NCI-H2107 (cell line): ENCODE measurements around the gene FOXL1.

ENCODE experiments used
- DNase-seq: peaks from one replicate; lab custom pipeline; 2025; lab: John Stamatoyannopoulos, UW

FOXL1 gene

DNA sequence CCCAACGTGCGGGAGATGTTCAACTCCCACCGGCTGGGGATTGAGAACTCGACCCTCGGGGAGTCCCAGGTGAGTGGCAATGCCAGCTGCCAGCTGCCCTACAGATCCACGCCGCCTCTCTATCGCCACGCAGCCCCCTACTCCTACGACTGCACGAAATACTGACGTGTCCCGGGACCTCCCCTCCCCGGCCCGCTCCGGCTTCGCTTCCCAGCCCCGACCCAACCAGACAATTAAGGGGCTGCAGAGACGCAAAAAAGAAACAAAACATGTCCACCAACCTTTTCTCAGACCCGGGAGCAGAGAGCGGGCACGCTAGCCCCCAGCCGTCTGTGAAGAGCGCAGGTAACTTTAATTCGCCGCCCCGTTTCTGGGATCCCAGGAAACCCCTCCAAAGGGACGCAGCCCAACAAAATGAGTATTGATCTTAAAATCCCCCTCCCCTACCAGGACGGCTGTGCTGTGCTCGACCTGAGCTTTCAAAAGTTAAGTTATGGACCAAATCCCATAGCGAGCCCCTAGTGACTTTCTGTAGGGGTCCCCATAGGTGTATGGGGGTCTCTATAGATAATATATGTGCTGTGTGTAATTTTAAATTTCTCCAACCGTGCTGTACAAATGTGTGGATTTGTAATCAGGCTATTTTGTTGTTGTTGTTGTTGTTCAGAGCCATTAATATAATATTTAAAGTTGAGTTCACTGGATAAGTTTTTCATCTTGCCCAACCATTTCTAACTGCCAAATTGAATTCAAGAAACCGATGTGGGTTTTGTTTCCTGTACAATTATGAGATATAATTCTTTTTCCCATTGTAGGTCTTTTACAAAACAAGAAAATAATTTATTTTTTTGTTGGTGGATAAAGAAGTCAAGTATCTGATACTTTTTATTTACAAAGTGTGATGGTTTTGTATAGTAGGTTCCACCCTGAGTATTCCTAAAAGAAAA, 9.4 kb upstream of the FOXL1 start:
- no peak for DNase-seq

DNA sequence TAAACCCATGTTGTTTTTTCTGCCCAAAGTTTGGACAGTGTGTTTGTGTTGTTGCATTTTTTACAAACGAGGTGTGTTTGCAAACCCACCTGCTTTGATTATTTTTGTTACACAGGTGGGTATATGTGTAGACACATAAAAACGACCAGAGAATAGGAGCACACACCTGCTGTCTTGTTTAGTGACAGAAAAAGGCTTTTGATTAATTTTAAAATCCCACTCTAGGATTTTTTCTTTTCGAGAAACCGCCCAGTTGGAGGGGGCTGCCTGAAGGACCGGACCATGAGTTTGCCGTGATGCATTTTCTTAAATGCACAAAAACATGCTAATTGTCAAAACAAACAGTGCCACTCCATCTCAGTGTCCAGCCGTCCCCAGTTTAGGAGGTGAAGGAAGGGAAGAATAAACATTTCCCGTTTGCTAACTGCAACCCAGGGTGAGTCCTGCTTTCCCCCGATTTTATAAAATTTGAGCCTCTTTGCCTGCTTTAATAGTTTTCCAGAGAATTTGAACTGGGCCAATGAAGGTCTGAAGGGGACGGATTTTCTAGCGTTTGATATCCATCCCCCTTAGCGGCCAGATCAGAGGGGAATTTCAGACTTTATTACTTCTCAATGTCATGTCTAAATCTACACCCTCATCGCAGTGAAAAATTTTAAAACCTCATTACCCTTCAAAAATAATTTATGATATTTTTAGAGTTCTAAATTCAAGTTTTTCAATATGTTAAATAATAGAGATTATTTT, 8.5 kb upstream of the FOXL1 start:
- DNase-seq, result no peak

DNA sequence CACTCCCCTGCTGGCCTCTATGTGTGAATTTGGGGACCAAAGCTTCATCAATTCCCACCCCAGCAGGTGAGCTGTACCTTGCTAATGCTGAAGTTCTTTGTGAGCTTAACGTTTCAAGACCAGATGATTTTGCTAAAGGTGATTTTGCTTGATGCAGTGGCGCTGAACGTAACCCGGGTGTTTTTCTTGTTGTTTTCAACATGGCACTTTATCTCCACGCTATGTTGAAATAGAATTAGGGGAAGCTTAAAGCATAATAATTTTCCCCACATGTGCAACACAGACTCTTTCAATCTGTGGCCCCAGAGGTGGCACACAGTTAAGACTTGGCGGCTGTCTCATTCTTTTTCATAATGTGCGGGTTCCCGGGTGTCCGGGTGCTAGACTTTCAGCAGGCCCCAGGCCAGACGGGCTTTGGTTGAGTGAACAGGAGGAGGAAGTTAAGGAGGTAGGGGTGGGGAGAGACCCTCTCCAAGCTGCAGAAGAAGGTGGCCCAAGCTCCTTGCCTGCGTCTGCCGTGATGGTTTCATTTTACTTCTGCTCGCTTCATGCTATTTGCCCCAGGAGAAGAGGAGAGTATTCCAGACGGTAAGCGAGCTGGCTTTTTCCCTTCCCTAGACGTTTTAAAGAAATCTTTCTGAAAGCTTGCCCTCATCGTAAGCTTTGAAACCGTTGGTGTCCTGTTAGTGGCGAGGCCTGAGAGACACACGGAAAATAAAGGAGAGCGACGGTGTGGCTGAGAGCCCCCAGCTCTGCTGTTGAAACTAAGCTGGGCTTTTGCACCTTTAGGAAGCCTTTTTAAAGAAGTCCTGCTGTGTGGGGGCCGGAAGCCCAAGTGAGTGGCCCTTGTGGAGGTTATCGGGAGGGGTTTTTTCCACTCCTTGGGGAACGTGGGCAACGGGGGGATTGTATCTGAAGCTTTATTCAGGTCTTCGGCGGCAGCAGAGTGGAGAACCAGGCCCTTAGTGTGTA, 7.5 kb upstream of the FOXL1 start:
- DNase-seq, result no peak

GRCh38 chr16:86571530-86571915, 6.8 kb upstream of the FOXL1 start:
- no peak for DNase-seq

GRCh38 chr16:86572041-86572521, 6.3 kb upstream of the FOXL1 start:
- no peak for DNase-seq

DNA sequence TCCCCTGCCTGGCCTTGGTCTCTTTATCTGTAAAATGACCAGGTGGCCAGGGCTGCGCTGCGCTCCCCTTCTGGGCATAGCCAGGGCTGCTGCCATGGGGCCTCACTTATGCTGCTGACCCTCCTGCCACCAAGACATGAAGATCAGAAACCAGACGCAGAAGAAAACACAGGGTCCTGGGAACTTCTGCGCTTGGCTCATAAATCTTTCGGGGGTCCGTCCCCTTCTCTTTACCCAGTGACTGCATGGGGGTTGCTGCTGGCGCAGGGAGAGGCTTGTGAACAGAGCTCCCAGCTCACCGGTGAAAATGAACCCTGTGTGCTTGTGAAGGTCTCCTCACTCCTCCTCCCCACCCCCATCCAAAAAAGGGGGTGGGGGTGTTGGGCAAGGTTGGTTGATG, 5.7 kb upstream of the FOXL1 start:
- DNase-seq, result no peak

GRCh38 chr16:86573215-86573614, 5.1 kb upstream of the FOXL1 start:
- no peak for DNase-seq

DNA sequence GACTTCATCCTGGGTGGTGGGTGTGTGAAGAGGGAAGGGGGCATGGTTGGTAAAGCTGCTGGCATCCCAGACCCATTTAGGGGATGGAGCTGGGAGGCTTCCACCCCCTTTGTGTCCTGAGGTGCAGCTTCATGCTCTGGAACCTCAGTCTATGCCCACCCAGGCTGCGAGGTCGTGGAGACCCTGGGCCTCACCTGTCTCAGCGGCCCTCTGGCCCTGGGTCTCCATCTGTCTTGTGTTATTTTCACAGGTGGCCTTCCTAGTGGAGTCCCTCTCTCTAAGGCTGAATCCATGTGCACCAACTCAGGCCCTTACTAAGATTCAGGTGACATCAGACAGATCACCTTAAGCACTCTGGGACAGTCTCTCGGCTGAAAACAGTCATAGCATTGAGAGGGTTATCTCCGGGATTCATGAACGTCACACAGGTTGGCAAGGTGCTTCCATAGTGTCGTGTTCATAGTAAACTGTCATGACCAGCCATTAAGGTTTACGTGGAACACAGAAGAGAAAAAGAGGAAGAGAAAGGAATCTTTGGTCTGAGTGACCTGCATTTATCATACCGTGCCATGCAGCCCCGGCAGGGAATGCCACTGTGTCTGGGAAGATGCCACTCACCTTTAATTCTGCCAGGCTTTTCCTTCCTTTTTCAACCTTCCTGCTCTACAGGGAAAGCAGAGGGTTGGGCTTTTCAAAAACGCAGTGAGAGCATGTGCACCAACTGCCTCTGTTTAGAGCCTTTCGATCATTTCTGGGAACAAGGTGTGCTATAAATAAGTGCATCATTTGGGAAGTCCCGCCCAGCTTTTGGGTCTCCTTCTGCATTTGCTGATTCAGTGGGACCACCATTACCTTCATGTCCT, 4.5 kb upstream of the FOXL1 start:
- DNase-seq, result no peak

GRCh38 chr16:86574646-86575045, 3.7 kb upstream of the FOXL1 start:
- no peak for DNase-seq

GRCh38 chr16:86575095-86575685, 3.2 kb upstream of the FOXL1 start:
- no peak for DNase-seq

GRCh38 chr16:86575754-86576557, 2.4 kb upstream of the FOXL1 start:
- no peak for DNase-seq

- no peak for DNase-seq
Observed at GRCh38 chr16:86576591-86577313, 1.6 kb upstream of the FOXL1 start.

DNA sequence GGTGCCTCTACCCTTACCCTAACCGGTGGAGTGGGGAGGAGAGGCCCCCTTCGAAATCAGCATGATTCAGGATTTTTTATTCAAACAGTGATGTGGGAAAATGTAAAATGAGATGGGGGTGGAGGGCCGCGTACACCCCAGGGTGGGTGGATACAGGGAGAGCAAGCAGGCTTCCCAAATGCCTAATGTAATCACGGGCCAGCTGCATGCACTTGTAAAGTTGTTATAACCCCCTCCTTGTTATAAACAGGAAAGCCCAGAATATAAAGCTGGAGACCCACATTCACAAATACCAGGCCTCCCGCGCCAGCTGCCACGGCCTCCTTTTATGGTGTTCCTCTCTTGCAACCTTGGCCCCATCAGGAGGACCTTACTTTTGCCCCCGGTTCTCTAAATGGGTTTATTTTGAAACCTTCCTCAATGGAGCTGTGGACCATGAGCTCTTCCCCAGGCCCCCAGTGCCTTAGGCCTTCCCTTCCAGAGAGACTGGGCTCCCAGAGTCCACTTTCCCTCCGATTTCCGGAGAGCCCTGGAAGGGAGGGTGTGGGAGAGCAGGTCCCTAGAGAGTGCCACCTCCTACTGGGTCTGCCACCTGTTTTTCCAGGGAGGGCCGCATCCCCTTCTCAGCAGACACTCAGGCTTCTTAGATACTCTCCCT, 906 bp upstream of the FOXL1 start:
- no peak for DNase-seq

DNA sequence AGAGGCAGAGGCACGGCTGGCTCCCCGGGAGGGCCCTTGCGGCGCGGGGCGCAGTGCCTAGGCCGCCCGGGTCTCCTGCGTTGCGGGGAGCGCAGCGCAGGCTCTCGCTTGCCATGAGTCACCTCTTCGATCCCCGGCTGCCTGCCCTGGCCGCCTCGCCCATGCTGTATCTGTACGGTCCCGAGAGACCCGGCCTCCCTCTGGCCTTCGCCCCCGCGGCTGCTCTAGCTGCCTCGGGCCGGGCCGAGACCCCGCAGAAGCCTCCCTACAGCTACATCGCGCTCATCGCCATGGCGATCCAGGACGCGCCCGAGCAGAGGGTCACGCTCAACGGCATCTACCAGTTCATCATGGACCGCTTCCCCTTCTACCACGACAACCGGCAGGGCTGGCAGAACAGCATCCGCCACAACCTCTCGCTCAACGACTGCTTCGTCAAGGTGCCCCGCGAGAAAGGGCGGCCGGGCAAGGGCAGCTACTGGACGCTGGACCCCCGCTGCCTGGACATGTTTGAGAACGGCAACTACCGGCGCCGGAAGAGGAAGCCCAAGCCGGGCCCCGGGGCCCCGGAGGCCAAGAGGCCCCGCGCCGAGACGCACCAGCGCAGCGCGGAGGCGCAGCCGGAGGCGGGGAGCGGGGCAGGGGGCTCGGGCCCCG, 390 bp downstream of the FOXL1 start:
- no peak for DNase-seq

DNA sequence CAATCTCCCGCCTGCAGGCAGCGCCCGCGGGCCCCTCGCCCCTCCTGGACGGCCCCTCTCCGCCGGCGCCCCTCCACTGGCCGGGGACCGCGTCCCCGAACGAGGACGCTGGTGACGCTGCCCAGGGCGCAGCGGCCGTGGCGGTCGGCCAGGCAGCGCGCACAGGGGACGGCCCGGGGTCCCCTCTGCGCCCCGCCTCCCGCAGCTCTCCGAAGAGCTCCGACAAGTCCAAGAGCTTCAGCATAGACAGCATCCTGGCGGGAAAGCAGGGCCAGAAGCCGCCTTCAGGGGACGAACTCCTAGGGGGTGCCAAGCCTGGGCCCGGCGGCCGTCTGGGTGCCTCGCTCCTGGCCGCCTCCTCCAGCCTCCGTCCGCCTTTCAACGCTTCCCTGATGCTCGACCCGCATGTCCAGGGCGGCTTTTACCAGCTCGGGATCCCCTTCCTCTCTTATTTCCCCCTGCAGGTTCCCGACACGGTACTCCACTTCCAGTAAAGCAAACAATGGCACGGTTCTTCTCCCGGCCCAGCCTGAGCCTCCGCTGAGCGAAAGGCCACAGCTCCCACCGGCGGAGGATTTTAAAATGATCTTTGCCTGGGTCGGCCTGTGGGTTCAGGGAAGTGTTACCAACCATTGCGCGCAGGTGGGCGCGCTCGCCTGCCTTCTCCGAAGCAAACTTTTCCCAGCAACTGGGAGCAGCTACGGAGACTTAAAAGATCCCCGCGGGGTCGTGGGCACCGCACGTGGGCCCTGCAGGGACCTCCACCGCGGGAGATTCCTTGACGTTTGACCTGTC, 1.1 kb downstream of the FOXL1 start:
- no peak for DNase-seq

DNA sequence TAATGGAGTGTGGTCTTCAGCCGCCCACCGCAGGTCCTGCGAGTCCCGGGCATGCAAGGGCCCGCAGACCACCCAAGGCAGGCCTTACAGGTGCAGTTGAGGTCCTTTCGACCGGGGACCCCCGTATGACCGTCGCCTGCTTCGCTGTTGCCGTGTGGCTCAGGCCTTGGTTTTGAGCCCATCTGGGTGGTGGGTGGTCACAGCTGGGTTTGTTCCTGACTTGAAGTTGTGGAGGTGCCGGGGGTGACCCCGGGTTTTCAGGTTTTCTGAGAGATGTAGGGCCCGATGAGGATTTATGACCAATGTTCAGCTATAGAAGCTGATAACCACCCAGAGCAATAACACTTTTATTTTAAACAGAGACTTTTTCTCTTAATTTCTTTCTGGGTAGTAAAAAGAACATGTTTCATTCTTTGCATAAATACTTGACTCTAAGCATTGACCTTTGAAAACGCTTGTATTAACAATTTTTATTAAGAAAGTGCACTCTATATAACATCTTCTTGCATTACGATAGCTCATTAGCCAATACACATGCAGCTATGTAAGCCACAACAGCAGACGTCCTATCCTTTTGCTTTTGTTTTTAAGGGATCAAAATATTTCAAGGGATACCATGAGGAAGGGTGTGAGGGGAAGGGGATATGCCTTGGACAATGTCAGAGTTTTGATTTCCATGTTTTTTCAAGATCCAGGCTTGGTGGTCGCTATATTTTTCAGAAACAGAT, 1.9 kb downstream of the FOXL1 start:
- no peak for DNase-seq
